Ovary (tissue), 9 donors: ENCODE measurements around the gene ACE. TPM values are rescaled to one million over a fixed set of nuclear protein-coding genes. Genes with fewer than 3 reads are reported as not detected.

Source experiments
- DNase-seq, 5 donors: peaks; one replicate each; pipeline ENCODE4 v3.0.0-alpha.2; 2019 to 2020
- H3K27ac ChIP-seq, 2 donors: fragments of 200-600 bp; one replicate each; pipeline versions ENCODE4 v1.5.1 to v1.8.0; 2019 to 2022
- H3K27me3 ChIP-seq: fragments of 200-600 bp; one replicate; pipeline ENCODE4 v1.8.0; 2022
- H3K36me3 ChIP-seq: fragments of 200-600 bp; sonication (generic); one replicate; pipeline ENCODE4 v1.5.1; 2019
- H3K4me1 ChIP-seq: one replicate; pipeline ENCODE4 v1.8.1; 2013; ENCODE audit warnings: mild to moderate bottlenecking, moderate library complexity; ENCODE audit not compliant: insufficient read depth
- H3K4me3 ChIP-seq: fragments of 200-600 bp; sonication (generic); one replicate; pipeline ENCODE4 v1.5.1; 2017
- H3K9me3 ChIP-seq, 2 donors: fragments of 200-600 bp in 1 of 2; sonication (generic) in 1 of 2; one replicate each; pipeline versions ENCODE4 v1.5.1 to v1.8.1; 2013 to 2019; ENCODE audit warnings: mild to moderate bottlenecking in 1 of 2, moderate library complexity in 1 of 2
- CTCF ChIP-seq, 3 donors: fragments of 450-650 bp in 2 of 3; fragments of 200-600 bp in 1 of 3; IDR thresholded peaks; one replicate each; pipeline versions ENCODE4 v1.5.1 to v1.8.0; 2016 to 2022; ENCODE audit warnings: antibody characterized with exemption in 3 of 3, mild to moderate bottlenecking in 1 of 3
- EP300 ChIP-seq: sonication (generic); formaldehyde crosslinking; IDR thresholded peaks from one replicate; pipeline ENCODE4 v1.6.1; 2017; ENCODE audit warnings: antibody characterized with exemption
- POLR2A ChIP-seq: fragments of 450-650 bp; IDR thresholded peaks from one replicate; pipeline ENCODE4 v1.6.1; 2017; ENCODE audit warnings: antibody characterized with exemption, mild to moderate bottlenecking, moderate library complexity
- WGBS, 3 donors: extraction: QIAGEN DNeasy Blood & Tissue Kit in 1 of 3; methylation state at CpG; one replicate each; pipeline versions ENCODE4 v1.1.5 to v1.1.7; 2013 to 2017; 5-methylcytosine and 5-hydroxymethylcytosine counted together
- intact Hi-C, 4 donors: fragments of 100-400 bp; cut with DNase I; formaldehyde crosslinking; loops; one replicate each; pipeline versions ENCODE4 v1.11.0 to v1.15.1; 2022 to 2023
- polyA plus RNA-seq, 2 donors: library from polyadenylated mRNA; stranded (reverse); fragments of 200-250 nt in 1 of 2; fragments of 350-450 nt in 1 of 2; fragmentation: Illumina TruSeq in 1 of 2; extraction: RNeasy Lipid Tissue Mini Kit (QIAGEN cat#74804) in 1 of 2; gene quantifications; one replicate each; pipeline ENCODE4 v1.2.3, GENCODE V29; 2013 to 2014
- total RNA-seq, 7 donors: library from RNA; depleted of rRNA in 2 of 7; stranded (reverse); fragments of >200 nt in 2 of 7; fragmentation: NEBNext Ultra II Directional in 3 of 7; extraction: Animal tissue kit (Norgen Biotek cat#: 25700) in 3 of 7; gene quantifications; one replicate each; pipeline versions ENCODE4 v1.1.0 to v1.2.4, GENCODE V29; 2016 to 2023
- donor health status: DM: no; HTN: no; CAD: no; lungs with moderate emphysema.
- donor health status: DM: no; HTN: no; CAD: no.
- donor health status: Bipolar disorder and iron deficiency.
- donor health status: DM: yes; HTN: yes; CAD: no.
- donor health status: DM: no; HTN: no; CAD: no.
- donor health status: DM: yes; HTN: yes; CAD: no.

Gene ACE
- total and polyA plus RNA-seq, 9 donors, result 2.9 to 8.1 (median 5.1) TPM

- H3K36me3 ChIP-seq, result no peaks in the 10 kb centered on the region
- no peak for DNase-seq
- peaks cover 1% of the 10 kb centered on the region for H3K4me1 ChIP-seq
- H3K27ac ChIP-seq, result no peak overlapping the region
- H3K9me3 ChIP-seq, result no peaks in the 10 kb centered on the region
- intact Hi-C loops, result no loop called here
- no peak for TF ChIP-seq CTCF (IDR thresholded peaks at IDR 0.05)
- TF ChIP-seq POLR2A, result no peak
- TF ChIP-seq EP300, result no peak
- H3K4me3 ChIP-seq, result no peak overlapping the region
- no peaks in the 10 kb centered on the region for H3K27me3 ChIP-seq
- 73 to 79% (median 75%) methylated on average over 5 of the region's 5 CpGs for WGBS, 3 donors
These were observed 50.0 kb downstream of the ACE start for GRCh38 chr17:63526861-63527260.

GRCh38 chr17:63528183-63528582, 51.3 kb downstream of the ACE start:
- Histone ChIP-seq H3K27me3 (no peaks in the 10 kb centered on the region), H3K4me3 (no peak overlapping the region), H3K4me1 (peaks cover 1% of the 10 kb centered on the region), H3K36me3 (no peaks in the 10 kb centered on the region), H3K9me3 (no peaks in the 10 kb centered on the region), H3K27ac (no peak overlapping the region)
- intact Hi-C loops, result no loop called here
- TF ChIP-seq CTCF (IDR thresholded peaks at IDR 0.05) (no peak), EP300 (no peak), POLR2A (no peak)
- DNase-seq, result no peak
- WGBS, 3 donors, result 85 to 87% (median 85%) methylated on average over 9 of the region's 9 CpGs

GRCh38 chr17:63529711-63530556, 53.1 kb downstream of the ACE start:
- 81 to 84% (median 84%) methylated on average over 24 to 26 of the region's 26 CpGs for WGBS, 3 donors
- Histone ChIP-seq H3K27me3 (no peaks in the 10 kb centered on the region), H3K4me3 (no peak overlapping the region), H3K9me3 (no peaks in the 10 kb centered on the region), H3K27ac (no peak overlapping the region), H3K4me1 (no peaks in the 10 kb centered on the region), H3K36me3 (no peaks in the 10 kb centered on the region)
- no peak for DNase-seq
- intact Hi-C loops, result no loop called here
- TF ChIP-seq POLR2A, result no peak
- no peak for TF ChIP-seq EP300
- no peak for TF ChIP-seq CTCF (IDR thresholded peaks at IDR 0.05)

- intact Hi-C loops, result no loop called here
- no peaks in the 10 kb centered on the region for H3K36me3 ChIP-seq
- TF ChIP-seq CTCF (IDR thresholded peaks at IDR 0.05) (no peak), EP300 (no peak), POLR2A (no peak)
- H3K27me3 ChIP-seq, result no peaks in the 10 kb centered on the region
- H3K4me3 ChIP-seq, result no peak overlapping the region
- DNase-seq, result no peak
- no peaks in the 10 kb centered on the region for H3K4me1 ChIP-seq
- no peak overlapping the region for H3K27ac ChIP-seq
- H3K9me3 ChIP-seq, result no peaks in the 10 kb centered on the region
- WGBS, 3 donors, result 79 to 93% (median 84%) methylated on average over 3 of the region's 3 CpGs
These were observed 53.7 kb downstream of the ACE start for GRCh38 chr17:63530557-63531021.
